ENCODE results near the gene NOXA1. TPM values are rescaled to one million over a fixed set of nuclear protein-coding genes. Genes with fewer than 3 reads are reported as not detected.
"Not testable (repeated sequence)": the region's sequence is repeated elsewhere in the genome, so short reads cannot be mapped to it uniquely, and the experiment has no call there.

NOXA1 gene
- total RNA-seq, 1 experiment from 2014 or later, result not detected

DNA sequence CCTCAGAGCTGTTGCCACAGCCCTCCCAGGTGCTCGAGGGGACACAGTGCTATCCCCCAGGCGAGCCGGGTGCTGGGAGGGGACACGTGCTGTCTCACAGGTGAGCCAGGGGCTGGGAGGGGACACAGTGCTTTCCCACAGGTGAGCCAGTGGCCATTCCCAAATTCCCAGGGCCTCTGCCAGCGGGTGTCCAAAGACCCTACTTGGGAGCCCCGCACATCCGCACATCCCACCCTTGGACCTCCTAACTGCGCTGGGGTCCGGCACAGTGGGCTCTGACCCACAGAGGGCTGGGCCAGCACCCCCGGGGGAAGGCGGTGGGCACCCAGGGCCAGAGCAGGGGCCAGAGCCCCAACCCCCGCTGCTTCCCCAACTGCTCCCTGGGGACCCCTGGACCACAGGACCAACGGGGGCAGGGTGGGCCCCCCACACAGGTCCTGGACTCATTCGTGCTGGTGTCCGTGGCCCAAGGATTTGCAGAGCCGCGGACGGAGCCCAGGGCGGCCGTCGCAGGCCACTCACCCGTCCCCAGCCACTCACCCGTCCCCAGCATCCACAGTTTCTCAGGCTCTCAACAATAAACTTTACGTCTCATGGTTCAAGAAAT is 18.1 kb upstream of the NOXA1 start:
- DNase-seq (ENCODE audit: low read depth), result no peak

DNA sequence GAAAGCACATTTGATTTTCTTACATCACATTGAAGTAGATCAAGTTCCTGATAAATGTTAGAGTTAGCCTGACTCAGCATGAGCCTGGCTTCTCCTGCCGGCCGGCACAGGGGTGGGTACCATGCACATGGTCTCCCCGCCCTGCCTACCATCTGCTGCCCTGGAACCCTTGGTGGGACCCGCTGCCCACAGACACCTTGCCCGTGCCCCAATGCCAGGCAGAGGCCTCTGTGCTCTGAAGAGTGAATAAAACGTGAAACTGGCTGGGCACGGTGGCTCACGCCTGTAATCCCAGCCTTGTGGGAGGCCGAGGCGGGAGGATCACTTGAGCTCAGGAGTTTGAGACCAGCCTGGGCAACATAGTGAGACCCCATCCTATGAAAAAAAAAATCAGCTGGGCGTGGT is 17.5 kb upstream of the NOXA1 start:
- no peak for DNase-seq (ENCODE audit: low read depth)

DNA sequence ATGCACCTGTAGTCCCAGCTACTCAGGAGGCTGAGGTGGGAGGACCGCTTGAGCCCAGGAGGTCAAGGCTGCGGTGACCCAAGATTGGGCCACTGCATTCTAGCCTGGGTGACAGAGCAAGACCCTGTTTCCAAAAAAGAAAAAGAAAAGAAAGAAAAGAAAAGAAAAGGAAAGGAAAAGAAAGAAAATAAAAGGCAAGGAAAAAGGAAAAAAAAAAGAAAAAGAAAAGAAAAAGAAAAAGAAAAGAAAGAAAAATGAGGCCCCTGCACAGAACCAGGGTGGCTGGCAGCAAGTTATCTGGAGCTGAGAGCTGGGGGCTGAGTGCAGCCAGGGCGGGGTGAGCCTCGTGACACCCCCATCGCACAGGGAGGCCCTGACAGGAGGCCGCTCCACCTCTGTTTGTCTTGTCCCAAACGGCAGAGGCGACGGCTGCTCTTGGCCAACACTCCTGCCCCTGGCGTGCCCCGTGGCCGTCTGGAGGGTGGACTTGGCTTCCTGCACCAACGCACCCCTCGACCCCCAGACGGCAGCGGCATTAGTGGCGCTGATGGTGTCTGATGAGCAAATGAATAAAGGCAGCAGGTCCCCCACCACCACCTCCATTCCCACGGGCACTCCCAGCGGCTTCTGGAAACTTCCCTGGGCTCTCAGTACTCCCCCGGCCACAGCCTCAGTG is 17.0 kb upstream of the NOXA1 start:
- DNase-seq (ENCODE audit: low read depth), result no peak

DNA sequence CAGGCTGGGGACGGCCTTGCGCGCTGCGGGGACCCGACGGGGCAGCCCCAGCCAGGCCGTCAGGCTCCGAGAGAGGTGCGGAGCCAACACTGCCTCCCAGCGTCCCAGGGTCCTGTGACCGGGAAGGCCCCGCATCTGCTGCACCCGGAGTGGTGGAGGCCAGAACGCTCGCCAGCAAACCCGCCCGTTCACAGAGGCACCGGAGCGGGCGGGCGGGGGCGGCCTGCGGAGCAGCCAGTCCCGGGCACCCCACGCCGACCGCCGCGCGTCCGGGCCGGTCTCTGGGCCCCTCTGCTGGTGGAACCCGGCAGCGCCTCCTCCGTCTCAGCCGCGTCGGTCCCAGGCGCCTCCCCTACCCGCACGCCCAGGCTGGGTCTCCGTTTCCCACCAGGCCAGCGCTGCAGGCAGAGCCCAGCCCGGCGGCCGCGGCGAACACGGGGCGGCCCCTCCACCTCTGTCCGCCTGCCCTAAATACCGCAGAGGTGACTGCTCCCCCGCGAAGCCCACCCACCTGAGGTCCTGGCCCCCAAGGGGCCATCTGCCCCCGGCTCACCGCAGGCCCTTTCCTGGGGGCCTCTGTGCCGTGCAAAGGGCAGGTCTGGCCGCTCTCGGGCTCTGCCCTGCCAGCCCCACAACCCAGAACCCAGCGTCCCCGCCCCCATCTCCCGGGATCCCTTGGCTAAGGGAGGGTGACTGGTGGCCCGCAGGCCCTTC is 16.2 kb upstream of the NOXA1 start:
- DNase-seq (ENCODE audit: low read depth), result no peak

DNA sequence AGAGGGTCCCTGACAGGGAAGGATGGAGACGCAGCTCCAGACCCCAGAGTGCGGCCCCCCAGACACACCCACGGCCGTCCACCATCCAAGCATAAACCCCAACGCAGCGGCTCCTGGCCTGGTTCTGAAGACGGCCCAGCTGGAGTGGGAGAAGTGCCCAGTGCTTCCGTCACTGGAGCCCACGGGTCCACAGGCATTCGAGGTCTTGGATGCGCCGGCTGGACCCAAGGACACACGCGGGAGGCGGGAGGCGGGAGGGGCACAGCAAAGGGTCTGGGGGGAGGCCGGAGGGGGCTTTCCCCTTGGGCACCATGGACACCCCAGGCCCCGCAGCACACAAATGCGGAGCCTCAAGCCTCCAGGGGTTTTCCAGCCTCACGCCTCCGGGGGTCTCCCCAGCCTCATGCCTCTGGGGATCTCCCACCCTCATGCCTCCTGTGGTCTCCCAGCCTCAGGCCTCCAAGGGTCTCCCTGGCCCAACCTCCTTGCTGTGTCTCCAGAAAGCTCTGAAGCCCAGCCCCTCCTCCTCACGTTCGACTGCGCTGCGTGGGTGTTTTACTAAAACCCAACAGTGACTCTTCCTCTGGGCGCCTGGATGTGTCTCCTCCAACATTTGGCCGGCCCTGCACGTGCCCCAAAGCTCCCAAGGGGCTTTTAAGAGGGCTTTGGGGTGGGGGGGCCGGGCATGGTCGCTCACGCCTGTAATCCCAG is 15.4 kb upstream of the NOXA1 start:
- DNase-seq (ENCODE audit: low read depth), result no peak

DNA sequence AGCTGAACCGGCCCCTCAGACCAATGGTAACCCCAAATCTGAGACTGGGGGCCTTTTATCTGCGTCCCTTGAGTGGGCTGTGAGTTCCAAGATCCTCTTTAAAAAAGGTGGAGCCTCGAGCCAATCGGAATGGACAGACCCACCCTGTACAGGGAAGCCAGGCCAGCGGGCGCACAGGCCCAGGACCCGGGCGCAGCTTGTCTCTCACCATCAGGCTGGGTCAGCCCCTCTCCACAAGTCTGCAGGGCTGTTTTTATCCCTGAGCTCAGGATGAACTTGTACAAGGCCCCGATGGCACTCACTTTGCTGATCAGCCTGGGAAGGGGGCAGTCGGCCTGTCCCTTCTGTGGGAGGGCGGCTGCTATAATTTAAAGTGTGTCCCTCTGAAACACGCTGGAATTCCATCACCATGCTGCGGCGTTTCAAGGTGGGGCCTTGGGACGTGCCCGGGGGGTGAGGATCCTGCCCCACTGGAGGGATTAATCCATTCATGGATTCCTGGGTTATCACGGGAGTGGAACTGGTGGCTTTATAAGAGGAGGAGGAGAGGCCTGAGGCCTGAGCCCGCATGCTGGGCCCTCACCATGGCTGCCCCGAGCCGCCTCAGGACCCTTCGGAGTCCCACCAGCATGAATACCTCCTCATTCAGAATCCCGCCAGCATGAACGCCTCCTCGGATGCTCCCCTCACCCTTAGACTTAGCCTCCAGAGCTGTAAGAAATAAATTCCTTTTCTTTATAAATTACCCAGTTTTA is 14.4 kb upstream of the NOXA1 start:
- DNase-seq (ENCODE audit: low read depth), result no peak

DNA sequence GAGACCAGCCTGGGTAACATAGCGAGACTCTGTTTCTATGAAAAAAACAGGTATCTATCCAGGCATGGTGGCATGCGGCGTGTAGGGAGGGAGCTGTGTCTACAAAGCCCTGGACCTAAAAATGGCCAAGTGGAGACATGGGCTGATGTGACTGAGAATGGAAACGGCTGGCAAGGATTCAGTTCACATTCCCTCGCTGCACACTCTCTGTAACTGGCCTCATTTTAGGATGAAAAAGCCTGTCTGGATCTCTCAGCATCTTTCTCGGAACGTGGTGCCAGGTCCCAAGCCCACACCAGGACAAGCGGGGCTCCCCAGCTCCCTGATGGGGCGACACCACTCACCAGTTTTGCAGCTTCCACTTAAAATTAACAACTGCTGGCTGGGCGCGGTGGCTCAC is 13.7 kb upstream of the NOXA1 start:
- DNase-seq (ENCODE audit: low read depth), result no peak

DNA sequence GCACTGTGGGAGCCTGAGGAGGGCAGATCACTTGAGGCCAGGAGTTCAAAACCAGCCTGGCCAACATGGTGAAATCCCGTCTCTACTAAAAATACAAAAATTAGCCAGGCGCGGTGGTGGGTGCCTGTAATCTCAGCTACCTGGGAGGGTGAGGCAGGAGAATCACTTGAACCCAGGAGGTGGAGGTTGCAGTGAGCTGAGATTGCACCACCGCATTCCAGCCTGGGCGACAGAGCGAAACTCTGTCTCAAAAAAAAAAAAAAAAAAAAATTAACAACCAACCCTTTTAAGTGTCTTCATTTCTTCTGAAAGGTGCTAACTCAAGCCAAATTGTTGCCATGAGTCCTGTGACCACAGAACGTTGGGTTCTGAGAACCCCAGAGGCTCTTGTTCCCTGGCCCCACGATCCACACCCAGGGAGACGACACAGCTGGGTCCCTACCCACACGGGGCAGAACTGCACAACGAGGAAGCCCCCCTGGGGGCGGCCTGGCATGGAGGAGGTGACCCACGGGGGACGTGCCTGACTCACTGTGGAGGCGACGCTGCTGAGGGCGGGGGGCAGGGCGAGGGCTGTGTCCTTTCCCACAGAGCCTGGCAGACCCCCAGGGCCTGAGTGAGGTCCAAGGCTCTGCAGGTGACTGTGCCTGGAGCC is 12.8 kb upstream of the NOXA1 start:
- DNase-seq (ENCODE audit: low read depth), result not testable (repeated sequence)

DNA sequence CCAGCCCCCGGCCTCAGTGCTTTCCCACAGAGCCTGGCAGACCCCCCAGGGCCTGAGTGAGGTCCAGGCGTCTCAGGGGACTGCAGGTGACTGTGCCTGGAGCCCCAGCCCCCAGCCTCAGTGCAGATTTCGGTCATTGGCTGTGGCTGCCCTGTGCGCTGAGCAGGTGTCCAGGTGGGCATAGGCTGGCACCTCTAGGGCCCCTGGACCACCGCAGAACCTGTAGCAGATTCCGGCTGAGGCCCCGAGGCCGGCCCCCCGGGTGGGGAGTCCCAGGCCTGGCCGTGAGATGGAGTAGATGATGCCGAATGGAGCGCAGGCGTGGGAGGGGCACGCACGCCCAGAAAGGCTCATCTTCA is 12.3 kb upstream of the NOXA1 start:
- no peak for DNase-seq (ENCODE audit: low read depth)

DNA sequence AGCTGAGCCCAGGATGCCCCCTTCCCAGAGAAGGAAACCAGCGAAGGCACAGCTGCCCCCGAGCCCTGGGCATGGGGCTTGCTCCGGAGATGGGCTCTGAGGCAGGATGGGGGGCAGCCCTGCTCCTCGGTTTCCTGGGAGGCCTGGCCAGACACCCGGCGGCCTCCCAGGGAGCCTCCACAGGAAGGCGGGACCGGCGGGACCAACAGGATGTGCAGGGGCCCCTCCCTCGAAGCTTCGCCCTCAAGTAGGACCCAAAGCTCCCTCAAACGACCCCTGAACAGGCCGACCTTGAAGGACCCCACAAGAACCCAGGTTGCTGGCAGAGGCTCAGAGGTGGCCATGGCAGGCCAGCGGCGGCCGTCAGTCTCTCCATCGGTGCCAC is 11.9 kb upstream of the NOXA1 start:
- DNase-seq (ENCODE audit: low read depth), result peak; percentile 54

DNA sequence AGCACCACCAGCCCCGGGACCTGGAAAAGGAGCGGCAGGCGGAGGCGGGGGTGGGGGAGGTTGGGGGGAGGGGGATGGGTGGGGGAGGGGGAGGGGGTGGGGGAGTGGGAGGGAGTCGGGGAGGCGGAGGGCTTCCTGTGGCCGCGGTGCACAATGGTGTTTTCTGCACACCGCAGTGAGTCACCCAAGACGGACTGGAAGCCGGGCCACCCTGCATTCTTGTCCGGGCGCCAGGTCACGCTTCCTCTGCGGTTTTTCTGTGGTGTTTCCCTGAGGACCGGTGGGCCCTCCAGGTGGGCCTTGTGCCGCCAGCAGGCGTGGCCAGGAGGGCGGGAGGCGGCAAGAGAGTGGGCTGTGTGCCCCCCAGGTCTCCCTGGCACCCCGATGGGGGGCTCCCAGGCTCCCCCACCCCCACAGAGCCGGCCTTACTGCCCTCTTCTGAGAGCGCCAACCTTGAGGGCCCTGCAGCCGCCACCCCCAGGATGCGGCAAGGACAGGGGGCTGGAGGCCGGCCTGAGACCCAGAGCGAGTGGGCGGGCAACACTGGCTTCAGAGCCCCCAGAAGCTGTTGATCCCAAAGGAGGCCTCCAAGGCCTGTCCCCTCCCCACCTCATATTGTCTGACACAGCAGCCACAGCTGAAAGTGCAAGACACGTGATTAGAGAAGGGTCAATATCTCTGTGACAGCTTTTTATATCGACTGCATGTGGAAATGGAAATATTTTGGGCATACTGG is 11.4 kb upstream of the NOXA1 start:
- peak; percentile 95 for DNase-seq (ENCODE audit: low read depth)

DNA sequence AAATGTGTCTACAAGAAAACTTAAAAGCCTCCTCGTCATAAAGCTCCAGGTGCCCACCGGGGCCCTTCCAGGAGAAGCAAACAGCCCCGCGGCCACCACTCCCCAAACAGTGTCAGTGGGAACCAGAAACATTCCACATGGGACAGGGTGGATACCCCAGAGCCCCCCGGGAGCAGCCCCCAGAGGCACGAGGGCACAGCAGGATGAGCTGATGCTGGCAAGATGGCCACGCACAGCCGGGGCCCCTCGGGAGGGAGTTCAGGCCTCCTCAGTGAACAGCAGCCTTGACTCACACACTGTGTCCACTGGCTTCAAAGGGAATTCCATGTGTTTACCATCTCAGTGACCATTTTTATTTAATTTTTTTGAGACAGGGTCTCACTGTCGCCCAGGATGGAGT is 10.8 kb upstream of the NOXA1 start:
- no peak for DNase-seq (ENCODE audit: low read depth)

DNA sequence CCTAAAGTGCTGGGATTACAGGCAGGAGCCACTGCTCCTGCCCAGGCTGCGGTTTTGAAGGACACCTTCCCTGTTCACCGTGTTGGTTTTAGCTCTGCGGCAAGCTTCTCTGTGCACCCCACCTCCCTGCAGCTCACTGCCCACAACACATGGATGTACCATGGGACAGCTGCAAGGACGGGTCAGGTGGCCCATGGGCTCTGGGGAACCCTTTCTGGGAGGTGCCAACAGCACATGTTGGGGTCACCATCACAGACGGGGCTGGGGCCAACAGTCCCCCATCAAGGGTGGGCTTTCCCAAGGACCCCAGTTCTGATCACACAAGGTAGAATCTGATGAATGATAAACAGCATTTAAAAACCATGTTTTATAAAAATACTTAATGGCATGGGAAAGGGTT is 7.7 kb upstream of the NOXA1 start:
- DNase-seq (ENCODE audit: low read depth), result no peak

DNA sequence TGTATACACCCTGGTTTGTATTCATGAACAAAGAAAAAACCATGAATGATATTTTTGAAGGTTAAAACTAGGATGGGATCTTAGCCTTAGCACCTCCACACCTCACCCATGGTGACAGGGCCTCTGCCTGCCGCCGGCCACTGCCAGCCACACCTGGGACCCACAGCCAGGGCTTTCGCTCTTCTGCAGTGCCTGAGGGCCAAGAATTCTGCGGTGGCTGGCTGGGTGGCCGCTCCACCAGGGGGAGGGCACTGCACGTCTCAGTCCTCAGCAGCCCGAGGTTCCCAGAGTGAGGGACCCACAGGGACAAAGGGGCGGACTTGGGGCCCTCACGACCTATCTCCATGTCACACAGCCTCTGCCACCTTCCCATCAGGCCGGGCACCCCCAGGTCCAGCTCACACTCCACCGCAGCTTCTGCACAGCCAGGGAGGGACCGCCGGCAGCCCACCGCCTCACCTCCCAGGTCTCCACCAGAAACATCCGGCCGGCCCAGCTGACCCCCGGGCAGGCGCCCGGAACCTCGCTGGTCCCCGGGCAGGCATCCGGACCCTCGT is 7.1 kb upstream of the NOXA1 start:
- no peak for DNase-seq (ENCODE audit: low read depth)

DNA sequence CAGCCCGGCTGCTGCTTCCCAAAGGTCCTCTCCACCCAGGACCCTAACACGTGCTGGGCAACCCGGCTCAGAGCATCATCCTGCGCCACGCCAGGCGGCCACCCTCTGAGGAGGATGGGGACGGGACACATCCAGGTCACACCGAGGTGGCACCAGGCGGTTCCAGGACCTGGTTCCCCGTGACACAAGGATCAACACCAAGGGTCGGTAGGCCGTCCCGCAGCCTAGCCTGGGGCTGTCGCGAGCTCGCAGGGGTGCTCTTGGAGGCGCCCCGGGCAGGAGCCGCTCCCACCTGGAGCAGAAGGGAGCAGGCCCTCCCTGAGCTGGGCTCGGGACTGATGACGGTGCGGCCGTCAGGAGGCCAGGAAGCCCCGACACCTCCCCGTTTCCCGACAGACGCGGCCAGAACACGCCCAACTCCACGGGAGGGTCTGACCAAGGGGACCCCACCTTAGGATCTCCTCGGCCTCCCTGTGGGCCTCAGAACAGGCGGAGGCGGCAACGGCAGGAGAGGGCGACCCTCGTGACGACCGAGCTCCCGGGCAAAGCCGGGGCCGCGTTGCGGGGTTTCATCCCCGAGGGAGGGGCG is 6.5 kb upstream of the NOXA1 start:
- no peak for DNase-seq (ENCODE audit: low read depth)

DNA sequence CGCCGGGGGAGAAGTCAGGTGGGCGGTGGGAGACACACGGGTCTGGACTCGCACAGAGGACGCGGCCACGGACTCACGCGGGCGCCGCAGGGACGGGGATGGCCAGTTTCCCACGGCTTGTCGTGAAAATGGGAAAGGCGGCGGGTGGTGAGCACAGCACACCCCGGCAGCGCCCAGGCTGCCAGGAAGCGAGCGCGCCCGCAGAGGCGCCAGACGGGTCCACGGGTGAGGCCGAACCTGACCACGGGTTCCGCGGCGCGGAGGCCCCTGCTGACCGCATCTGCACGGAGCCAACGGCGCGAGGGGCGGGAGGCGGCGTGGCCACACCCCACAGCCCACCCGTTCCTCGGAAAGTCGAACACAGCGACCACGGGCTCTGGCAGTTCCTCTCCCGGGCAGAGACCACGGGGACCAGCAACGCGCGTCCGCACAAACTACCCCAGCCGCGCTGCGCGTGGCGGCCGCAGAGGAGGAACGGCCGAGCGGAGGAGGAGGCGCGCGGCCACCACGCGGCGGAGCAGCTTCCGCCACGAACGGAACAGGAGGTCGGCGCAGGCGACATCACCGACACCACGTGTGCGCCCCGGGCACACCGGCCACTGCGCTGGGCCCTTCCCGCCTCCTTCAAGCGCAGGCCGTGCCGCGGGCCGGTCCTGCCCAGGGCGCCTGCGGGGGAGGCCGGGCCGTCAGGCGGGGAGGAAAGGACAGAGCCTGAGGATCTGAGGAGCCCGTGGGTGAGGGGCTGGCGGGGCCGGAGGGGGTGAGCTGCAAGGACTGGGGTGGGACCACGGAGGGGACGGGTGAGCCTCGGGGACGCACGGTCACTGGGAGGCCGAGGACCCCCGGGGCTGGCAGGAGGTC is 5.8 kb upstream of the NOXA1 start:
- DNase-seq (ENCODE audit: low read depth), result no peak

DNA sequence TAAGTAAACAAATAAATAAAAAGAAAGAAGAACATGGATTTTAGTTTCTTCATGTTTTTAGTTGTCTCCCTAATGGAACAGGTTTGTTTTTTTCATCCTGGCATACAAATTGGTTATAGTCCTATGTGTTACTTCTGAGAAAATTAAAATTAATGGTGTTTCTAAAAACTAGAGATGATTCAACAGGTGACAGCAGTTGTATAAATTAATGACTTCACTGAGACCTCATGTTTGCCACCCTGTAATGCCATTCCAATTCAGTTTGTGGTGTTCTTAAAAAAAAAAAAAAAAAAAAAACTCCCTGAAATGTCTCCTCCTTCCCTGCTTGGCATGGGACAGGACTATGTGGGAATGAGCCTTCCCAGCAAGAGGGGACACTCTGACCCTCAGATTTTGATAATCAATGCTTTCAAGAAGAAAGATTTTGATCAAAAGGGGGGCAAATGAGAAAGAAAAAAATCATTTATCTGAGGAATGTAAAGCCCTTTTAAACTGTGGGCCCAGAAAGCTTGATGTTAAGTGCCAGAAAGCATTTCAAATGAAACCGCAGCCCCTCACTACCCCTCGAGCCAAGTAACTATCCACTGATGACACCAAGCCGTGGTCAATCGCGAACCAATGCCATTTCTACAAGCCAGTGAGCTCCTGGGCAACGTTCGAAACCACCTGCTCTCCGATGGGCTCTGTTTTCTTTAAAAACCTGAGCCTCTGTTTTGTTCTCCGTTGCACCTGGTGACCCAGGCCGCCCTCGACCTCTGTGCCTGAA is 1.2 kb upstream of the NOXA1 start:
- DNase-seq (ENCODE audit: low read depth), result no peak

All from HT1080 (cell line).